Measurements from ENCODE around the gene SDF4. TPM values are rescaled to one million over a fixed set of nuclear protein-coding genes. Genes with fewer than 3 reads are reported as not detected.
"Not testable (repeated sequence)": the region's sequence is repeated elsewhere in the genome, so short reads cannot be mapped to it uniquely, and the experiment has no call there.

Gene SDF4
- total RNA-seq, 2 donors from 2014 or later = 177 to 185 TPM

DNA sequence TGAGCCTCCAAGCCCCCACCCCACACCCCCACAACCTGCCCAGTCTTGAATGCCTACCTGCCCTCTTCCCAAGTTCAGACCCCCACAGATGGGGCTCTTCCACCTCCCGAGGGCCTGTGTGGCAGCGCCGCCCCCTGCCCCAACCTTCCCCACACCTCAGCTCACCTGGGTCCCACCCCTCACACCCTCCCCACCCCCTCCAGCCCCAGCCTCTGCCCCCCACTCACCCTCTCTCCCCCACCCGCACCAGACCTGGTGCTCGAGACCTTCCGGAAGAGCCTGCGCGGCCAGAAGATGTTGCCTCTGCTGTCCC lies 34.7 kb downstream of the SDF4 start:
- no peaks in the 10 kb centered on the region for H3K4me1 ChIP-seq (replicated peaks)
- WGBS = 77% methylated on average over 7 of the region's 8 CpGs
- intact Hi-C loops (cut with DNase I) = no loop called here

DNA sequence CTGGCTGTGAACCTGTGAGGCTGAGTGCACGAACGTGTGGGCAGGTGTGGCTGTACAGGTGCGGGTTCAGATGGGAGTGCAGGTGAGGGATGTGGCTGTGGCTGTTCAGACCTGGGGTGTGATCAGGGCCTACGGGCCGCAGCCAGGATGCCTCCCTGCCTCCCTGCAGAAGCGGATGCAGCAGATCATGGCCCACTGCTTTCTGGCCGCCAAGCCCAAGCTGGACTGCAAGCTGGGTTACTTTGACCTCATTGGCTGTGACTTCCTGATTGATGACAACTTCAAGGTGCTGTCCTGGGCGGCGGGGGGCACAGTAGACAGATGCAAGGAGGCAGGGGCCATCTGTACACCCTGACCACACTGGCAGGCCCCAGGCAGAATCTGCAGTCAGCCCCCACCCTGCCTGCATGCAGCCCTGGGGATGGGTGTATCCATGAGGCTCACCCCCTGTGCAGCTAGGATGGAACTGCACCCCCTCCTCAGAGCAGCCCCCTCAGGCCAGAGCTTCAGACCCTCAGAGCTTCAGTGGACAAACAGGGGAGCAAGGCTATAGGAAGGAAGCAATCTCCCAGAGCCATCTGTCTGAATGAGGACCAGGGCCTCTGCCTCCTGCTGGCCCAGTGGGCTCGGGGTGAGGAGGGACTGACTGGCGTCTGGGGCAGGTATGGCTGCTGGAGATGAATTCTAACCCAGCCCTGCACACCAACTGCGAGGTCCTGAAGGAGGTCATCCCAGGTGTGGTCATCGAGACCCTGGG lies 35.2 kb downstream of the SDF4 start:
- WGBS = 83% methylated on average over 13 of the region's 13 CpGs
- Histone ChIP-seq H3K4me3 (no peak overlapping the region), H3K27ac (no peak overlapping the region), H3K4me1 (replicated peaks) (no peaks in the 10 kb centered on the region), H3K36me3 (no peaks in the 10 kb centered on the region), H3K9me3 (no peaks in the 10 kb centered on the region), H3K27me3 (replicated peaks; ENCODE audit: insufficient read depth) (no peaks in the 10 kb centered on the region)
- TF ChIP-seq POLR2A (IDR thresholded peaks at IDR 0.05) (no peak), POLR2AphosphoS5 (IDR thresholded peaks at IDR 0.05) (no peak)
- TF ChIP-seq, protein P1, sequence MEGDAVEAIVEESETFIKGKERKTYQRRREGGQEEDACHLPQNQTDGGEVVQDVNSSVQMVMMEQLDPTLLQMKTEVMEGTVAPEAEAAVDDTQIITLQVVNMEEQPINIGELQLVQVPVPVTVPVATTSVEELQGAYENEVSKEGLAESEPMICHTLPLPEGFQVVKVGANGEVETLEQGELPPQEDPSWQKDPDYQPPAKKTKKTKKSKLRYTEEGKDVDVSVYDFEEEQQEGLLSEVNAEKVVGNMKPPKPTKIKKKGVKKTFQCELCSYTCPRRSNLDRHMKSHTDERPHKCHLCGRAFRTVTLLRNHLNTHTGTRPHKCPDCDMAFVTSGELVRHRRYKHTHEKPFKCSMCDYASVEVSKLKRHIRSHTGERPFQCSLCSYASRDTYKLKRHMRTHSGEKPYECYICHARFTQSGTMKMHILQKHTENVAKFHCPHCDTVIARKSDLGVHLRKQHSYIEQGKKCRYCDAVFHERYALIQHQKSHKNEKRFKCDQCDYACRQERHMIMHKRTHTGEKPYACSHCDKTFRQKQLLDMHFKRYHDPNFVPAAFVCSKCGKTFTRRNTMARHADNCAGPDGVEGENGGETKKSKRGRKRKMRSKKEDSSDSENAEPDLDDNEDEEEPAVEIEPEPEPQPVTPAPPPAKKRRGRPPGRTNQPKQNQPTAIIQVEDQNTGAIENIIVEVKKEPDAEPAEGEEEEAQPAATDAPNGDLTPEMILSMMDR (IDR thresholded peaks at IDR 0.05) = no peak
- no peak for DNase-seq (ENCODE audit: low spot score)
- intact Hi-C loops (cut with DNase I) = no loop called here

More for the DNA sequence above, 34.7 kb downstream of the SDF4 start:
- H3K27me3 ChIP-seq (replicated peaks; ENCODE audit: insufficient read depth) = no peaks in the 10 kb centered on the region
- H3K4me3 ChIP-seq = no peak overlapping the region
- no peak for DNase-seq (ENCODE audit: low spot score)
- no peaks in the 10 kb centered on the region for H3K9me3 ChIP-seq
- no peak for TF ChIP-seq POLR2A (IDR thresholded peaks at IDR 0.05)
- TF ChIP-seq, protein P1 (IDR thresholded peaks at IDR 0.05) = no peak
- TF ChIP-seq POLR2AphosphoS5 (IDR thresholded peaks at IDR 0.05) = no peak
- no peak overlapping the region for H3K27ac ChIP-seq
- H3K36me3 ChIP-seq = no peaks in the 10 kb centered on the region

DNA sequence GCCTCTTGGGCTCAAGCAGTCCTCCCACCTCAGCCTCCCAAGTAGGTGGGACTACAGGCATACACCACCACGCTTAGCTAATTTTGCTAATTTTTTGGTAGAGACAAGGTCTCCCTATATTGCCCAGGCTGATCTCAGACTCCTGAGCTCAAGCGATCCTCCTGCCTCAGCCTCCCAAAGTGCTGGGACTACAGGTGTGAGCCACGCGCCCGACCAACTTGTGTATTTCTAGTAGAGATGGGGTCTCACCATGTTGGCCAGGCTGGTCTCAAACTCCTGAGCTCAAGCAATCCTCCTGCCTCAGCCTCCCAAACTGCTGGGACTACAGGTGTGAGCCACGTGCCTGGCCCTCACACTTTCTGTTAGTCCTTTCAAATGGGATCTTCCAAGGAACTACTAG lies 36.1 kb downstream of the SDF4 start:
- WGBS = 94% methylated on average over 6 of the region's 6 CpGs
- intact Hi-C loops (cut with DNase I); H3K27ac ChIP-seq: not testable (repeated sequence)

DNA sequence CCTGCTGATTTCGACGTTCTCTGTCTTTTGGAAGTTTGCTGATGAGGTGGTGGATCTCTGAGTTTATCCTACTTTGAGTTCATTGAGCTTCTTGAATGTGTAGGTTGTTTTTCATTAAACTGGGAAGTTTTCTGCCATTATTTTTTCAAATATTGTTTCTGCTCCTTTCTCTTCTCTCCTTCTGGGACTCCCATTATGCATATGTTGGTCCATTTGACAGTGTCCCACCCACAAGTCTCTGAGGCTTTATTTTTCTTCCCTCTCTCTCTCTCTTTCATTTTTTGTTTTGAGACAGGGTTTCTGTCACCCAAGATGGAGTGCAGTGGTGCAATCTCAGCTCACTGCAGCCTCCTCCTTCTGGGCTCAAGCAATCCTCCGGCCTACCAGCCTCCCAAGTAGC lies 37.1 kb downstream of the SDF4 start:
- TF ChIP-seq, protein P1 (IDR thresholded peaks at IDR 0.05) = no peak
- no peak for TF ChIP-seq POLR2AphosphoS5 (IDR thresholded peaks at IDR 0.05)
- TF ChIP-seq POLR2A (IDR thresholded peaks at IDR 0.05) = no peak
- DNase-seq (ENCODE audit: low spot score) = no peak
- Histone ChIP-seq H3K27ac (no peak overlapping the region), H3K9me3 (no peaks in the 10 kb centered on the region), H3K4me1 (replicated peaks) (no peaks in the 10 kb centered on the region), H3K4me3 (no peak overlapping the region), H3K27me3 (replicated peaks; ENCODE audit: insufficient read depth) (no peaks in the 10 kb centered on the region), H3K36me3 (no peaks in the 10 kb centered on the region)
- intact Hi-C loops (cut with DNase I) = no loop called here
- WGBS = 96% methylated on average over 3 of the region's 3 CpGs

More for the DNA sequence above, 36.1 kb downstream of the SDF4 start:
- H3K4me3 ChIP-seq; H3K4me1 ChIP-seq (replicated peaks); H3K27me3 ChIP-seq (replicated peaks; ENCODE audit: insufficient read depth); DNase-seq (ENCODE audit: low spot score); H3K9me3 ChIP-seq; H3K36me3 ChIP-seq: not testable (repeated sequence)

DNA sequence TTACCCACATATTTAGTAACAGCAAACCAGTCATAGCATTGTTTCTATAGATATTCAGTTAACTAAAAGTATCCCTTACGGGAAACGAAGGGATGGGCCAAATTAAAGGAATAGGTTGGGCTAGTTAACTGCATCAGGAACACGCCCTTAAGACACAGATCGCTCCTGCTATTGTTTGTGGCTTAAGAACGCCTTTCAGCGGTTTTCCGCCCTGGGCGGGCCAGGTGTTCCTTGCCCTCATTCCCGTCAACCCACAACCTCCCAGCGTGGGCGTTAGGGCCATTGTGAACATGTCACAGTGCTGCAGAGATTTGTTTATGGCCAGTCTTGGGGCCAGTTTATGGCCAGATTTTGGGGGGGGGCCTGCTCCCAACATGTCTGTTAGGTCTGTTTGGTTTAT lies 40.1 kb downstream of the SDF4 start:
- no peaks in the 10 kb centered on the region for H3K36me3 ChIP-seq
- no peaks in the 10 kb centered on the region for H3K27me3 ChIP-seq (replicated peaks; ENCODE audit: insufficient read depth)
- H3K4me1 ChIP-seq (replicated peaks) = no peaks in the 10 kb centered on the region
- WGBS = 92% methylated on average over 11 of the region's 11 CpGs
- H3K4me3 ChIP-seq = no peak overlapping the region
- TF ChIP-seq POLR2A (IDR thresholded peaks at IDR 0.05) (no peak), POLR2AphosphoS5 (IDR thresholded peaks at IDR 0.05) (no peak)
- TF ChIP-seq, protein P1 (IDR thresholded peaks at IDR 0.05) = no peak
- H3K9me3 ChIP-seq = no peaks in the 10 kb centered on the region
- intact Hi-C loops (cut with DNase I) = no loop called here
- no peak for DNase-seq (ENCODE audit: low spot score)
- H3K27ac ChIP-seq = no peak overlapping the region
